HepG2 (cell line): Measurements from ENCODE around the gene RUNX2.

ENCODE experiments used
- BRCA1 ChIP-seq: sonication (generic); formaldehyde crosslinking; IDR thresholded peaks from 2 replicates; pipeline ENCODE4 v1.4.0; 2020; ENCODE audit warnings: missing genetic modification reagents
- CREB1 ChIP-seq, 2 experiments: fragments of 450-650 bp in 1 of 2; IDR thresholded peaks; 2 replicates each; pipeline ENCODE4 v1.6.1; 2016 to 2017; ENCODE audit warnings: control low read depth in 1 of 2, mild to moderate bottlenecking in 1 of 2, missing compliant biosample characterization in 1 of 2, missing genetic modification characterization in 1 of 2
- ELF1 ChIP-seq: sonication (generic); formaldehyde crosslinking; IDR thresholded peaks from 2 replicates; pipeline ENCODE4 v1.4.0; 2020; ENCODE audit warnings: missing genetic modification reagents
- ETV5 ChIP-seq: IDR thresholded peaks from 2 replicates; pipeline ENCODE4 v1.6.1; 2018; ENCODE audit warnings: missing biosample characterization, missing genetic modification reagents, inconsistent platforms, borderline replicate concordance
- MTA3 ChIP-seq: sonication (generic); formaldehyde crosslinking; IDR thresholded peaks from 2 replicates; pipeline ENCODE4 v1.4.0; 2020; ENCODE audit warnings: missing genetic modification reagents
- PTBP1 ChIP-seq: fragments of 200-400 bp; formaldehyde crosslinking; IDR thresholded peaks from 2 replicates; pipeline ENCODE4 v1.6.1; 2018; ENCODE audit warnings: low read length, low read depth; ENCODE audit not compliant: poor library complexity, severe bottlenecking
- TCF12 ChIP-seq, 2 experiments: fragments of 450-650 bp in 1 of 2; sonication (generic) in 1 of 2; formaldehyde crosslinking in 1 of 2; IDR thresholded peaks; 2 replicates each; pipeline versions ENCODE4 v1.6.1 to v1.8.0; 2017 to 2022; ENCODE audit warnings: antibody characterized with exemption in 1 of 2, mild to moderate bottlenecking in 1 of 2, missing genetic modification reagents in 1 of 2, moderate library complexity in 1 of 2
- TCF7L2 ChIP-seq: IDR thresholded peaks from 2 replicates; pipeline ENCODE4 v1.6.1; 2011; ENCODE audit warnings: mild to moderate bottlenecking, low read depth, low read length, moderate library complexity
- TFDP1 ChIP-seq: IDR thresholded peaks from 2 replicates; pipeline ENCODE4 v1.6.1; 2016; ENCODE audit warnings: missing compliant biosample characterization, missing genetic modification reagents, borderline replicate concordance
- ZMAT3 ChIP-seq: sonication (generic); formaldehyde crosslinking; conservative IDR thresholded peaks from 2 replicates; pipeline ENCODE4 v1.7.0; 2021; ENCODE audit warnings: missing genetic modification reagents
- ZSCAN30 ChIP-seq: sonication (generic); formaldehyde crosslinking; IDR thresholded peaks from 2 replicates; pipeline ENCODE4 v1.5.0; 2020; ENCODE audit warnings: mild to moderate bottlenecking, missing genetic modification reagents

GRCh38 chr6:45491048-45491735 lies 163.1 kb downstream of the RUNX2 start:
- TF ChIP-seq ETV5 (CRISPR knock-in tag) = no peak
- TF ChIP-seq TCF7L2 = no peak
- no peak for TF ChIP-seq MTA3
- no peak for TF ChIP-seq TCF12 (IDR thresholded peaks at IDR 0.05)
- TF ChIP-seq TCF12 (CRISPR knock-in tag; IDR thresholded peaks at IDR 0.05) = no peak
- no peak for TF ChIP-seq TFDP1 (CRISPR knock-in tag)
- no peak for TF ChIP-seq CREB1 (IDR thresholded peaks at IDR 0.05)
- no peak for TF ChIP-seq CREB1 (CRISPR knock-in tag; IDR thresholded peaks at IDR 0.05)
- TF ChIP-seq ELF1 (CRISPR knock-in tag) = no peak
- TF ChIP-seq BRCA1 = no peak
- no peak for TF ChIP-seq PTBP1
- TF ChIP-seq ZMAT3 (CRISPR knock-in tag) = no peak
- no peak for TF ChIP-seq ZSCAN30 (CRISPR knock-in tag)
